ENCODE results near the gene NHEJ1.
A peak's percentile ranks its signal among the peaks of the same experiment; 100 is the strongest.

NHEJ1 gene

DNA sequence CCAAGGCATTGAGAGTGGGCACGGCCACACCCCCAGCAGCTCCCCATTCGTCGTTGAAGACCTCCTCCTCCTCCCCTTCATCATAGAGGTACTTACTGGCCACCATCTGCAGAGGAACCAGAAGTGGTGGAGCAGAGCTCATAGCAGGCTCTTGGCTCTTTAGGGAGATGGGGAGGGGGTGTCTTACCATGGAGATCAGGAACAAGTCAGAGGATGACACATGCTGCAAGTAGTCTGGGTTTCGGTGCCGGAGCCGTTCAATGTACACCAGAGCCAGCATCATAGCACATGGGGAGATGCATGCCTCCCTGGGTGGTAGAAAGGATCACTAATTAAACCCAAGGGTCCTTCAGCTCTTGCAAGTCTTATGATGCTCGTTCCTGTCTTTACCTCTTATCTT lies 14.2 kb upstream of the NHEJ1 start:
- H3K9me3 Mint-ChIP-seq = no peaks in the 10 kb centered on the region
- TF ChIP-seq, protein P1, sequence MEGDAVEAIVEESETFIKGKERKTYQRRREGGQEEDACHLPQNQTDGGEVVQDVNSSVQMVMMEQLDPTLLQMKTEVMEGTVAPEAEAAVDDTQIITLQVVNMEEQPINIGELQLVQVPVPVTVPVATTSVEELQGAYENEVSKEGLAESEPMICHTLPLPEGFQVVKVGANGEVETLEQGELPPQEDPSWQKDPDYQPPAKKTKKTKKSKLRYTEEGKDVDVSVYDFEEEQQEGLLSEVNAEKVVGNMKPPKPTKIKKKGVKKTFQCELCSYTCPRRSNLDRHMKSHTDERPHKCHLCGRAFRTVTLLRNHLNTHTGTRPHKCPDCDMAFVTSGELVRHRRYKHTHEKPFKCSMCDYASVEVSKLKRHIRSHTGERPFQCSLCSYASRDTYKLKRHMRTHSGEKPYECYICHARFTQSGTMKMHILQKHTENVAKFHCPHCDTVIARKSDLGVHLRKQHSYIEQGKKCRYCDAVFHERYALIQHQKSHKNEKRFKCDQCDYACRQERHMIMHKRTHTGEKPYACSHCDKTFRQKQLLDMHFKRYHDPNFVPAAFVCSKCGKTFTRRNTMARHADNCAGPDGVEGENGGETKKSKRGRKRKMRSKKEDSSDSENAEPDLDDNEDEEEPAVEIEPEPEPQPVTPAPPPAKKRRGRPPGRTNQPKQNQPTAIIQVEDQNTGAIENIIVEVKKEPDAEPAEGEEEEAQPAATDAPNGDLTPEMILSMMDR (IDR thresholded peaks at IDR 0.05; ENCODE audit: unreplicated experiment in 3 of 3) = no peak

DNA sequence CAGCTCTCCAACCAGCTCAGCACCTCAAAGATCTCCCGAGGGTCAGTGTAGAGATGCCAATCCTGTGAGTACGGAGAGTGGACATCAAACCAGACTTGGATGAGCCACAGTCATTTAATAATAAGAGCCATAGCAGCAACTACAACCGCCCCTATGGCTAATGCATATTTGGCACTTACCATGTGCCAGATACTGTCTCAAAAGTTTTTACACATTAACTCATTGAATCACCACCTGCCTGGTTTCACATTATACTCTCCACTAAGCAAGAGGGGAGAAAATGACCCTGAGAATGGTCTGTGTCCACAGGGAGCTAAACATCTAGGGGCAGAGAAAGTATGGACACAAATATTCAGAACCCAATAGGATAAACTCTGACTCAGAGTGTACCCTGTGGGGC lies 13.5 kb upstream of the NHEJ1 start:
- no peaks in the 10 kb centered on the region for H3K9me3 Mint-ChIP-seq

More for the DNA sequence above, 14.2 kb upstream of the NHEJ1 start:
- Mint-ChIP-seq H3K4me1 (peaks cover 36% of the 10 kb centered on the region), H3K36me3 (ENCODE audit: low read depth) (peaks cover 29% of the 10 kb centered on the region), H3K4me3 (peak overlapping the region; percentile 57 to 81 (median 72)), H3K27ac (no peak overlapping the region), H3K27me3 (ENCODE audit: low read depth) (no peaks in the 10 kb centered on the region)

DNA sequence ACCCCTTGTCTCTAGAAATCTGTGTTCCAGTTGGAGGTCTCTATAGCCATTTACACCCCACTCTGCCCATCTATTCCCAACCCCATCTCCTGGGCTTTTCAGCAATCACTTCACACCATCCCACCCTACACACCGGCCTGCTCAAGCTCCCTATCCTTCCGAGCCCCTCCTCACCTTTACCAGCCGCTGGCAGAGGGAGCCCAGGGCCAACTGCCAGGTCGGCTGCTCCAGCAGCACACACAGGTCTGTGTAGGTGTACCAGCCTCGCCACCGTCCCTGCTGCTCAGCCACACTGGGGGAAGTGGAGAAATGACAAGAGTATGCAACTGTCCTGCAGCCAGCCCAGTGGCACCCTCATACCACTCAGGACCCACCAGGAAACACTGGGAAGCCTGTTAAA lies 12.6 kb upstream of the NHEJ1 start:
- Mint-ChIP-seq H3K36me3 (ENCODE audit: low read depth) (peaks cover 25% of the 10 kb centered on the region), H3K4me1 (peaks cover 27% of the 10 kb centered on the region), H3K9me3 (no peaks in the 10 kb centered on the region), H3K27ac (no peak overlapping the region), H3K4me3 (peak overlapping the region in 1 of 3 experiments; percentile 12), H3K27me3 (ENCODE audit: low read depth) (no peaks in the 10 kb centered on the region)
- TF ChIP-seq, protein P1 (IDR thresholded peaks at IDR 0.05; ENCODE audit: unreplicated experiment in 3 of 3) = no peak

More for the DNA sequence above, 13.5 kb upstream of the NHEJ1 start:
- Mint-ChIP-seq H3K4me3 (peak overlapping the region; percentile 65 to 81 (median 72)), H3K27ac (no peak overlapping the region), H3K27me3 (ENCODE audit: low read depth) (no peaks in the 10 kb centered on the region), H3K4me1 (peaks cover 33% of the 10 kb centered on the region), H3K36me3 (ENCODE audit: low read depth) (peaks cover 26% of the 10 kb centered on the region)
- TF ChIP-seq, protein P1 (IDR thresholded peaks at IDR 0.05; ENCODE audit: unreplicated experiment in 3 of 3) = no peak

DNA sequence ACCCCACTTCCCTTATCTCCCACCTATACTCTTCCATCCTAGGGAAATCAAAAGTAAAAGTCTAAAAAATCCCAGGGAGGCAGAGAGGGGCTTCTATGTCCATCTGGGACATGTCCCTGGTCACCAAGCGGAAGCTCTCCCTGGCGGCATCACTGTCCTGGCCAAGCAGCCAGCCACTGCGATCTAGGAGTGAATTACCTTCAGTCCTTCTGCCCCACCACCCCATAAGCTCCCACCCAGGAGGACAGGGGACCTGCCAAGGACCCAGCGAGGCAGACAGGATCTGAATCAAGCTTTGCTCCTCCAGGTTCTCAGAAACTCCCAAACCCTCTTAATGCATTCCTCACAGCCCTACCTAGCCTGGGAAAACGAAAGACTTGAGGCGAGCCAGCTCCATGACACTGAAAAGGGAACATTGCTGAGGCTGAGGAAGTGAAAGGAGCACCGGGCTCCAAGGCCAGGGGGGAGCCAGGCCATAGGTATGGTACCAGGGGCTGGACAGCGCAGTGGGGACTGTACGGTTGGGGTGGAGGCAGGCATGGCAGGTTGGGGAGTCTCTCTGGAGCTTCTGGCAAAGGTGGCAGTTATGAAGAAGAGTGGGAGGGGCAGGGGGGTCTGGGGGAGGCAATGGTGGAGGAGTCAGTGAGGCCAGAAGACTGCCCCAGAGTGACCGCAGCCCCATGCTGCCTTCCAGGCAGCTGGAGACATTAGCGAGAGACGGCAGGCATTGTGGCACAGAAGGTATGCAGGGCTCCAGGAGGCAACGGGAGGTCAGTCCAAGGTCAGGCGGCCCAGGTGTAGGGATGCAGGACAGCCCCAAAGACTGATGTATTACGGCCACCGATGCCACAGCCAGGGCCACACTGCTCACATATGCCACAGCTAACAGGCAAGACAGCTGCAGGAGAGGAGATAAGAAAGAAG lies 11.9 kb upstream of the NHEJ1 start:
- no peak overlapping the region for H3K4me3 Mint-ChIP-seq
- no peaks in the 10 kb centered on the region for H3K9me3 Mint-ChIP-seq
- peaks cover 3% of the 10 kb centered on the region for H3K27me3 Mint-ChIP-seq (ENCODE audit: low read depth)
- TF ChIP-seq, protein P1 (IDR thresholded peaks at IDR 0.05; ENCODE audit: unreplicated experiment in 3 of 3) = no peak
- H3K36me3 Mint-ChIP-seq (ENCODE audit: low read depth) = peaks cover 25% of the 10 kb centered on the region
- peaks cover 23% of the 10 kb centered on the region for H3K4me1 Mint-ChIP-seq
- no peak overlapping the region for H3K27ac Mint-ChIP-seq

DNA sequence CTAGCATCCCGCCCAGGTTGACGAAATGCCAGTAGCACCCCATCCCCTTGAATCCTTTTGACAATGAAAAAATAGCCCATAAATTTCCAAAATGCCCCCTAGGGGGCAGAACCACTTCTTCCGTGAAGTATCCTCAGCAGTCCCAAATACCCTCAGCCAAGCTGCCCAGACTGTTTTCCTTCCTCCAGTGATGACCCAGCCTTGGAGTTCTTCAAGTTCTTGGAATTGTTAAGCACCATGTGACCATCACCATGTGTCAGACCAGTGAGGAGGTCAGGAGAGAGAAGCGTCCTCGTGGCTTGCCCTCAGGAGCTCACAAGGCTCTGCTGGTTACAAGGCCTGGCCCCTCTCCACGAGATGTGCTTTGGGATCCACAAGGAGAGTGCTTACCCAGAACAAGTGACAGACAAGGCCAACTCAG lies 10.6 kb upstream of the NHEJ1 start:
- TF ChIP-seq, protein P1 (IDR thresholded peaks at IDR 0.05; ENCODE audit: unreplicated experiment in 3 of 3) = peak; percentile 56 to 66 (median 61)
- peak overlapping the region in 2 of 3 experiments; percentile 40 to 63 for H3K27ac Mint-ChIP-seq
- H3K9me3 Mint-ChIP-seq = no peaks in the 10 kb centered on the region
- H3K36me3 Mint-ChIP-seq (ENCODE audit: low read depth) = peaks cover 25% of the 10 kb centered on the region
- peaks cover 3% of the 10 kb centered on the region for H3K27me3 Mint-ChIP-seq (ENCODE audit: low read depth)
- H3K4me1 Mint-ChIP-seq = peaks cover 20% of the 10 kb centered on the region
- peak overlapping the region in 1 of 3 experiments; percentile 54 for H3K4me3 Mint-ChIP-seq
